Lower leg skin (tissue), 3 donors: ENCODE results near the gene REX1BD.

Source experiments
- POLR2A ChIP-seq, 2 donors: fragments of 450-650 bp; IDR thresholded peaks; one replicate each; pipeline ENCODE4 v1.6.1; 2016 to 2017; ENCODE audit warnings: antibody characterized with exemption in 2 of 2, mild to moderate bottlenecking in 1 of 2, moderate library complexity in 1 of 2
- TF ChIP-seq, protein P1 (sequence below), 3 donors: fragments of 450-650 bp; IDR thresholded peaks; one replicate each; pipeline ENCODE4 v1.5.1; 2016; ENCODE audit warnings: antibody characterized with exemption in 3 of 3, mild to moderate bottlenecking in 3 of 3, moderate library complexity in 2 of 3

DNA sequence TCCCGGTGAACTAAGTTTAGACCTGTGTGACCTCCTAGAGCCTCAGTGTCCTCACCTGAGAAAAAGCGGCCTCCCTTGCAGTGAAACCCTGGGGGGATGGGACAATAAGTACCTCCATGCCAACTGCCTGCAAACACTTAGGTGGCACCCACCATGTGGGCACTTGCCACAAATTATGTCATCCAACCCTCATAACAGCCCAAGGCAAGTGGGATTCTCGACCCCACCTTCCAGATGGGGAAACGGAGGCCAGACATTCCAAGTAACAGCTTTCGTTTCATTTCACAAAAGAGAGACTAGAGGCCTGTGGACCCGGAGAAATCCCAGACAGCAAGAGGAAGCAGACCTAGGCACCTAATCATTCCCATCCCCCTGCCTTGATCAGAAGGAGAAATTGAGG lies 6.9 kb downstream of the REX1BD start:
- TF ChIP-seq, protein P1, sequence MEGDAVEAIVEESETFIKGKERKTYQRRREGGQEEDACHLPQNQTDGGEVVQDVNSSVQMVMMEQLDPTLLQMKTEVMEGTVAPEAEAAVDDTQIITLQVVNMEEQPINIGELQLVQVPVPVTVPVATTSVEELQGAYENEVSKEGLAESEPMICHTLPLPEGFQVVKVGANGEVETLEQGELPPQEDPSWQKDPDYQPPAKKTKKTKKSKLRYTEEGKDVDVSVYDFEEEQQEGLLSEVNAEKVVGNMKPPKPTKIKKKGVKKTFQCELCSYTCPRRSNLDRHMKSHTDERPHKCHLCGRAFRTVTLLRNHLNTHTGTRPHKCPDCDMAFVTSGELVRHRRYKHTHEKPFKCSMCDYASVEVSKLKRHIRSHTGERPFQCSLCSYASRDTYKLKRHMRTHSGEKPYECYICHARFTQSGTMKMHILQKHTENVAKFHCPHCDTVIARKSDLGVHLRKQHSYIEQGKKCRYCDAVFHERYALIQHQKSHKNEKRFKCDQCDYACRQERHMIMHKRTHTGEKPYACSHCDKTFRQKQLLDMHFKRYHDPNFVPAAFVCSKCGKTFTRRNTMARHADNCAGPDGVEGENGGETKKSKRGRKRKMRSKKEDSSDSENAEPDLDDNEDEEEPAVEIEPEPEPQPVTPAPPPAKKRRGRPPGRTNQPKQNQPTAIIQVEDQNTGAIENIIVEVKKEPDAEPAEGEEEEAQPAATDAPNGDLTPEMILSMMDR (IDR thresholded peaks at IDR 0.05) = no peak
- TF ChIP-seq POLR2A (IDR thresholded peaks at IDR 0.05) = no peak
